Activated B cell treated with CpG ODN at 0.5 μM for 24 hours (primary cell): ENCODE data around the gene OR2L2. TPM values are rescaled to one million over a fixed set of nuclear protein-coding genes. Genes with fewer than 3 reads are reported as not detected.

Source experiments
- total RNA-seq: library from RNA; stranded (reverse); gene quantifications from 2 replicates; pipeline ENCODE4 v1.2.3, GENCODE V29; 2022

The OR2L2 gene
- total RNA-seq, 1 donor from 2014 or later: 0.18 TPM

Other genes starting within 250 kb of the OR2L2 start
- gene OR14A16, start 206.0 kb upstream of the OR2L2 start, total RNA-seq: not detected in 2 replicates
- gene OR11L1, start 188.2 kb upstream of the OR2L2 start, total RNA-seq: not detected in 2 replicates
- 0.39 and 0.49 TPM in 2 replicates for gene TRIM58, start 172.9 kb upstream of the OR2L2 start, total RNA-seq
- gene OR2W3, start 134.5 kb upstream of the OR2L2 start, total RNA-seq: 0.24 TPM in 1 of 2 replicates, not detected in the other
- gene OR2T8, start 109.8 kb upstream of the OR2L2 start, total RNA-seq: not detected in 2 replicates
- gene OR2AJ1, start 105.2 kb upstream of the OR2L2 start, total RNA-seq: not detected in 2 replicates
- not detected in 2 replicates for gene OR2L8, start 81.2 kb upstream of the OR2L2 start, total RNA-seq
- gene OR2AK2, start 64.8 kb upstream of the OR2L2 start, total RNA-seq: not detected in 2 replicates
- 0.07 TPM in 1 of 2 replicates, not detected in the other for gene OR2L5, start 16.4 kb upstream of the OR2L2 start, total RNA-seq
- gene OR2L3, start 16.8 kb downstream of the OR2L2 start, total RNA-seq: not detected in 2 replicates
- gene OR2L13, start 65.1 kb downstream of the OR2L2 start, total RNA-seq: not detected in 2 replicates
- not detected in 2 replicates for gene OR2M5, start 115.1 kb downstream of the OR2L2 start, total RNA-seq
- gene OR2M2, start 144.8 kb downstream of the OR2L2 start, total RNA-seq: not detected in 2 replicates
- not detected in 2 replicates for gene OR2M3, start 167.2 kb downstream of the OR2L2 start, total RNA-seq
- not detected in 2 replicates for gene OR2M4, start 201.3 kb downstream of the OR2L2 start, total RNA-seq
- not detected in 2 replicates for gene OR2T33, start 247.9 kb downstream of the OR2L2 start, total RNA-seq